OCI-LY7 (cell line): ENCODE results near the gene TPT1. TPM values are rescaled to one million over a fixed set of nuclear protein-coding genes. Genes with fewer than 3 reads are reported as not detected.

Experiments
- BruUV-seq: library from RNA; stranded (reverse); fragments of 400-500 nt; replicated peaks from 2 replicates; lab custom pipeline; 2021; lab: Mats Ljungman, UMichigan
- CTCF ChIA-PET: fragments of 300-600 bp; sonication (Branson Sonifier 250); formaldehyde crosslinking; loops from one replicate; lab custom pipeline; 2022; ENCODE audit warnings: antibody characterized with exemption; ENCODE audit not compliant: unreplicated experiment; lab: Charles Lee
- POLR2A ChIA-PET: fragments of 300-600 bp; sonication (Branson Sonifier 250); formaldehyde crosslinking; loops from one replicate; lab custom pipeline; 2022; ENCODE audit warnings: antibody characterized with exemption; lab: Charles Lee
- DNase-seq: peaks from one replicate; pipeline ENCODE4 v3.0.0-alpha.2; 2015; ENCODE audit warnings: low spot score
- H2AFZ ChIP-seq: fragments of 200-600 bp; sonication (generic), shearing (Covaris generic); 2 replicates; pipeline ENCODE4 v1.6.1; 2014; ENCODE audit warnings: mild to moderate bottlenecking, antibody characterized with exemption, low read length, moderate library complexity
- H3K27ac ChIP-seq: fragments of 200-600 bp; sonication (generic); 2 replicates; pipeline ENCODE4 v1.5.1; 2014; ENCODE audit warnings: mixed run types, low read depth, mild to moderate bottlenecking, moderate library complexity, low read length, inconsistent platforms; ENCODE audit not compliant: poor library complexity, severe bottlenecking
- H3K36me3 ChIP-seq: fragments of 200-600 bp; sonication (generic); 2 replicates; pipeline ENCODE4 v1.6.1; 2014; ENCODE audit warnings: mild to moderate bottlenecking, antibody characterized with exemption, low read length, moderate library complexity, mixed read lengths; ENCODE audit not compliant: insufficient read depth
- H3K4me1 ChIP-seq: fragments of 200-600 bp; sonication (generic); 2 replicates; pipeline ENCODE4 v1.5.1; 2014; ENCODE audit warnings: mild to moderate bottlenecking, low read length; ENCODE audit not compliant: insufficient read depth, poor library complexity, severe bottlenecking
- H3K4me2 ChIP-seq: fragments of 200-600 bp; sonication (generic); 2 replicates; pipeline ENCODE4 v1.6.1; 2014; ENCODE audit warnings: mild to moderate bottlenecking, low read length
- H3K4me3 ChIP-seq: fragments of 200-600 bp; sonication (generic); 2 replicates; pipeline ENCODE4 v1.5.1; 2014; ENCODE audit warnings: mild to moderate bottlenecking, low read depth, low read length; ENCODE audit not compliant: poor library complexity, severe bottlenecking
- H3K79me2 ChIP-seq: fragments of 200-600 bp; sonication (generic); 2 replicates; pipeline ENCODE4 v1.6.1; 2016; ENCODE audit warnings: low read depth, mild to moderate bottlenecking, low read length, moderate library complexity, mixed read lengths; ENCODE audit not compliant: insufficient read depth
- H3K9me2 ChIP-seq: fragments of 200-600 bp; sonication (generic); 2 replicates; pipeline ENCODE4 v1.6.1; 2016; ENCODE audit warnings: mild to moderate bottlenecking, low read length, mixed read lengths; ENCODE audit not compliant: insufficient read depth
- H3K9me3 ChIP-seq: fragments of 200-600 bp; sonication (generic); 2 replicates; pipeline ENCODE4 v1.6.1; 2014; ENCODE audit warnings: mild to moderate bottlenecking, mixed run types, low read length, mixed read lengths
- H4K20me1 ChIP-seq: fragments of 200-600 bp; sonication (generic); 2 replicates; pipeline ENCODE4 v1.6.1; 2014; ENCODE audit warnings: mild to moderate bottlenecking, antibody characterized with exemption, low read length, moderate library complexity, mixed read lengths; ENCODE audit not compliant: insufficient read depth
- EZH2phosphoT487 ChIP-seq: fragments of 200-600 bp; sonication (generic); IDR thresholded peaks from 2 replicates; pipeline ENCODE4 v1.6.1; 2018; ENCODE audit warnings: low read depth, borderline replicate concordance, mild to moderate bottlenecking, mixed run types, antibody characterized with exemption, low read length, moderate library complexity, mixed read lengths
- intact Hi-C: fragments of 100-400 bp; cut with micrococcal nuclease; formaldehyde crosslinking; loops from one replicate; pipeline ENCODE4 v1.10.0; 2022; ENCODE audit not compliant: unreplicated experiment
- total RNA-seq, 2 experiments: library from RNA; depleted of rRNA in 1 of 2; stranded (reverse); fragments of >200 nt in 1 of 2; shearing (Covaris generic) in 1 of 2; gene quantifications; 2 replicates each; pipeline ENCODE4 v1.2.3, GENCODE V29; 2014 to 2022
- TF ChIP-seq, protein P1 (sequence below): fragments of 200-600 bp; sonication (generic); conservative IDR thresholded peaks from 2 replicates; pipeline ENCODE4 v1.5.1; 2014; ENCODE audit warnings: mild to moderate bottlenecking, antibody characterized with exemption, low read length, moderate library complexity, mixed read lengths

Gene TPT1
- total RNA-seq, 2 experiments from 2014 or later, result 1,996 to 2,337 TPM

DNA sequence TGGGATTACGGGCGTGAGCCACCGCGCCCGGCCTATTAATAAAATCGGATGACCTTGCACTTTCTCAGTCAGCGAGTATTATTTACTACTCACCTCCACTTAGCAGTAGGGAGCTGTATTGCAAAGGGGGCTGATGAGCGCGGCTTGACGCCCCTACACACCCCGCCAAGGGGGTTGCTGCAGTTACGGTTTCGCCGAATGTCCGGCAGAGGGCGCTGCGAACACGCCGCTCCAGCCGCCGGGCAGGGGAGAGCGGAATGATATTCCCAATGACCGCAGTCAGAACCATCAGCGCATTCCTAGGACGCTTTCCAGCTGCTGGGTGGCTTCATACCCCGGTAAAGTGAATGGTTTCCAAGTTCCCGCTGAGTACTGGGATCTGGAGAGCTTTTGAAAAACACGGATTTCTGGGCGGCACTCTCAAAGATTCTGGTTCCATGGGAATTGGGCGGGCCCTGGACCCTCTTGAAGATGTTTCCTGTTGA lies 30.0 kb upstream of the TPT1 start:
- no peak overlapping the region for H3K4me2 ChIP-seq
- intact Hi-C loops, result no loop called here

DNA sequence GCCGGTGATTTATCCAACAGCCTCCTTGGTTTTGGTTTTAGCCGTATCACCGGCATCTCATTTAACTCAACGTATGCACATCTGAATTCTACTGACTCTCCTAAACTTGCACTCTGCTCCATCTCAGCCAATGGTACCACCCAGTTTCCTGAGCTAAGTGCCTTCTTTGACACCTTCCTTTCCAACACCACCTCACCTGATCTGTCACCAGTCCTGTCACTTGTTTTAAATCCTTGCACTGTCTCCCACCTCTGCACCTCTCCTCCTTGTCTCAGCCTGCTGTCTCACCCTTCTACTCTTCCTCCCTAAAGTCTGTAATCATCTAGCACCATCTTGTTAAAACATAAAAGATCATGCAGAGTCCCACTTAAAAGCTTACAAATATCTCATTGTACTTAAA lies 28.1 kb upstream of the TPT1 start:
- Histone ChIP-seq H3K79me2 (no peaks in the 10 kb centered on the region), H3K4me1 (peaks cover 18% of the 10 kb centered on the region), H3K4me3 (no peak overlapping the region), H3K9me2 (no peaks in the 10 kb centered on the region), H3K9me3 (peaks cover under 1% of the 10 kb centered on the region; the same call in 1 of the 2 replicates), H4K20me1 (no peaks in the 10 kb centered on the region), H3K27ac (no peak overlapping the region), H3K4me2 (no peak overlapping the region), H2AFZ (no peak overlapping the region), H3K36me3 (peaks cover 1% of the 10 kb centered on the region; the same call in 1 of the 2 replicates)
- intact Hi-C loops, result no loop called here
- no peak for TF ChIP-seq EZH2phosphoT487
- TF ChIP-seq, protein P1, sequence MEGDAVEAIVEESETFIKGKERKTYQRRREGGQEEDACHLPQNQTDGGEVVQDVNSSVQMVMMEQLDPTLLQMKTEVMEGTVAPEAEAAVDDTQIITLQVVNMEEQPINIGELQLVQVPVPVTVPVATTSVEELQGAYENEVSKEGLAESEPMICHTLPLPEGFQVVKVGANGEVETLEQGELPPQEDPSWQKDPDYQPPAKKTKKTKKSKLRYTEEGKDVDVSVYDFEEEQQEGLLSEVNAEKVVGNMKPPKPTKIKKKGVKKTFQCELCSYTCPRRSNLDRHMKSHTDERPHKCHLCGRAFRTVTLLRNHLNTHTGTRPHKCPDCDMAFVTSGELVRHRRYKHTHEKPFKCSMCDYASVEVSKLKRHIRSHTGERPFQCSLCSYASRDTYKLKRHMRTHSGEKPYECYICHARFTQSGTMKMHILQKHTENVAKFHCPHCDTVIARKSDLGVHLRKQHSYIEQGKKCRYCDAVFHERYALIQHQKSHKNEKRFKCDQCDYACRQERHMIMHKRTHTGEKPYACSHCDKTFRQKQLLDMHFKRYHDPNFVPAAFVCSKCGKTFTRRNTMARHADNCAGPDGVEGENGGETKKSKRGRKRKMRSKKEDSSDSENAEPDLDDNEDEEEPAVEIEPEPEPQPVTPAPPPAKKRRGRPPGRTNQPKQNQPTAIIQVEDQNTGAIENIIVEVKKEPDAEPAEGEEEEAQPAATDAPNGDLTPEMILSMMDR, result no peak
- ChIA-PET CTCF (no interaction called here), POLR2A (no interaction called here)
- BruUV-seq, result no TSS peak
- no peak for DNase-seq

More for the DNA sequence above, 30.0 kb upstream of the TPT1 start:
- no peaks in the 10 kb centered on the region for H3K36me3 ChIP-seq
- no peak overlapping the region for H3K4me3 ChIP-seq
- H3K9me3 ChIP-seq, result no peaks in the 10 kb centered on the region
- CTCF ChIA-PET, result interaction anchor here (1.1 kb wide), 1 partner anchor 18 kb away, joined by 3 read pairs; no protein-coding TSS in a partner anchor
- no peaks in the 10 kb centered on the region for H3K79me2 ChIP-seq
- POLR2A ChIA-PET, result interaction anchor here (1.0 kb wide), 1 partner anchor 29 kb away, joined by 3 read pairs; no protein-coding TSS in a partner anchor
- H3K27ac ChIP-seq, result no peak overlapping the region
- no peaks in the 10 kb centered on the region for H3K9me2 ChIP-seq
- TF ChIP-seq, protein P1, result peak; percentile 85
- no peak for TF ChIP-seq EZH2phosphoT487
- peaks cover 18% of the 10 kb centered on the region for H3K4me1 ChIP-seq
- BruUV-seq, result no TSS peak
- DNase-seq, result peak; percentile 19
- no peaks in the 10 kb centered on the region for H4K20me1 ChIP-seq
- H2AFZ ChIP-seq, result no peak overlapping the region

DNA sequence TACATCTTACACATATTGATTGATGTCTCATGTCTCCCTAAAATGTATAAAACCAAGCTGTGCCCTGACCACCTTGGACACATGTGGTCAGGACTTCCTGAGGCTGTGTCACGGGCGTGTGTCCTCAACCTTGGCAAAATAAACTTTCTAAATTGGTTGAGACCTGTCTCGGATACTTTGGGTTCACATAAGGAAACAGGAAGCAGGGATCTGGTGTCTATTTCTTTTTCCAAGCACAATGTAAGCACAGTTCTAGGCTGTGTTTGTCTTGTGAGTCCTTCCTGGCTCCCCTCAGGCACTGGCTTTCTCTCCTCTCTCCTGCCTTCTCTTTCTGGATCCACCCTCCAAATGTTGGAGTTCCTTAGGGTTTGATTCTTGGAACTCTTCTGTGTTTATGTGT lies 27.6 kb upstream of the TPT1 start:
- TF ChIP-seq, protein P1, result no peak
- TF ChIP-seq EZH2phosphoT487, result no peak
- H3K9me3 ChIP-seq, result peaks cover 6% of the 10 kb centered on the region
- H3K9me2 ChIP-seq, result no peaks in the 10 kb centered on the region
- no TSS peak for BruUV-seq
- H3K79me2 ChIP-seq, result no peaks in the 10 kb centered on the region
- DNase-seq, result no peak
- no peak overlapping the region for H3K4me2 ChIP-seq
- no peaks in the 10 kb centered on the region for H4K20me1 ChIP-seq
- H3K4me1 ChIP-seq, result peaks cover 18% of the 10 kb centered on the region
- peaks cover 6% of the 10 kb centered on the region; the same call in 1 of the 2 replicates for H3K36me3 ChIP-seq
- intact Hi-C loops, result no loop called here
- H3K4me3 ChIP-seq, result no peak overlapping the region
- POLR2A ChIA-PET, result no interaction called here
- no peak overlapping the region for H3K27ac ChIP-seq
- CTCF ChIA-PET, result no interaction called here
- H2AFZ ChIP-seq, result no peak overlapping the region
